GM23248 (cell line): Measurements from ENCODE around the gene NXPE1. TPM values are rescaled to one million over a fixed set of nuclear protein-coding genes. Genes with fewer than 3 reads are reported as not detected.

Source experiments
- DNase-seq: peaks from one replicate; pipeline ENCODE4 v3.0.0-alpha.2; 2015
- H2AFZ ChIP-seq: fragments of 200-600 bp; sonication (generic); 2 replicates; pipeline ENCODE4 v1.6.1; 2016; ENCODE audit warnings: antibody characterized with exemption
- H3F3A ChIP-seq: fragments of 200-600 bp; sonication (generic); 2 replicates; pipeline ENCODE4 v1.6.1; 2016; ENCODE audit warnings: mild to moderate bottlenecking, antibody characterized with exemption, mixed run types; ENCODE audit not compliant: insufficient read depth
- H3K27ac ChIP-seq: fragments of 200-600 bp; sonication (generic); 2 replicates; pipeline ENCODE4 v1.5.1; 2016; ENCODE audit warnings: mild to moderate bottlenecking
- H3K27me3 ChIP-seq: fragments of 200-600 bp; sonication (generic); replicated peaks from 2 replicates; pipeline ENCODE4 v1.6.1; 2016; ENCODE audit warnings: mild to moderate bottlenecking; ENCODE audit not compliant: insufficient read depth
- H3K36me3 ChIP-seq: fragments of 200-600 bp; sonication (generic); 2 replicates; pipeline ENCODE4 v1.6.1; 2016; ENCODE audit warnings: low read depth, mild to moderate bottlenecking
- H3K4me1 ChIP-seq: fragments of 200-600 bp; sonication (generic); 2 replicates; pipeline ENCODE4 v1.6.1; 2016; ENCODE audit warnings: mild to moderate bottlenecking; ENCODE audit not compliant: insufficient read depth
- H3K4me2 ChIP-seq: fragments of 200-600 bp; sonication (generic); one replicate; pipeline ENCODE4 v1.6.1; 2016; ENCODE audit warnings: mild to moderate bottlenecking; ENCODE audit not compliant: unreplicated experiment
- H3K4me3 ChIP-seq: fragments of 200-600 bp; sonication (generic); 2 replicates; pipeline ENCODE4 v1.5.1; 2016; ENCODE audit warnings: mild to moderate bottlenecking
- H3K79me2 ChIP-seq: fragments of 200-600 bp; sonication (generic); 2 replicates; pipeline ENCODE4 v1.6.1; 2016; ENCODE audit warnings: mild to moderate bottlenecking; ENCODE audit not compliant: insufficient read depth
- H3K9ac ChIP-seq: fragments of 200-600 bp; sonication (generic); 2 replicates; pipeline ENCODE4 v1.6.1; 2016; ENCODE audit warnings: mild to moderate bottlenecking
- H3K9me2 ChIP-seq: fragments of 200-600 bp; sonication (generic); 2 replicates; pipeline ENCODE4 v1.6.1; 2016; ENCODE audit warnings: mixed run types, mild to moderate bottlenecking, moderate library complexity; ENCODE audit not compliant: insufficient read depth
- H3K9me3 ChIP-seq: fragments of 200-600 bp; sonication (generic); one replicate; pipeline ENCODE4 v1.6.1; 2017; ENCODE audit warnings: low read depth
- H4K20me1 ChIP-seq: fragments of 200-600 bp; sonication (generic); 2 replicates; pipeline ENCODE4 v1.6.0; 2016; ENCODE audit not compliant: insufficient read depth
- EZH2 ChIP-seq: fragments of 200-600 bp; sonication (generic); IDR thresholded peaks from 2 replicates; pipeline ENCODE4 v1.6.1; 2018; ENCODE audit warnings: antibody characterized with exemption, mild to moderate bottlenecking; ENCODE audit not compliant: insufficient read depth, poor library complexity, severe bottlenecking
- EZH2phosphoT487 ChIP-seq: fragments of 200-600 bp; sonication (generic); IDR thresholded peaks from 2 replicates; pipeline ENCODE4 v1.6.1; 2018; ENCODE audit warnings: antibody characterized with exemption, moderate library complexity, mild to moderate bottlenecking, low read depth; ENCODE audit not compliant: insufficient read depth
- WGBS, 2 experiments: methylation state at CpG; one replicate each; pipeline ENCODE4 v1.1.6; 2015 to 2017; ENCODE audit warnings: low lambda C conversion rate in 2 of 2, low coverage in 1 of 2; ENCODE audit errors: missing lambda C conversion rate in 2 of 2; 5-methylcytosine and 5-hydroxymethylcytosine counted together
- in situ Hi-C: fragments of 300-500 bp; cut with MboI; formaldehyde crosslinking; loops from 2 replicates; pipeline ENCODE4 v1.15.0; 2020
- polyA plus RNA-seq: library from polyadenylated mRNA; unstranded; fragments of >200 nt; fragmentation: Nextera tagmentation; extraction: Ambion mirVana; gene quantifications from 2 replicates; pipeline ENCODE4 v1.2.1, GENCODE V29; 2016
- total RNA-seq: library from RNA; depleted of rRNA; stranded (reverse); fragments of >200 nt; shearing (Covaris generic); gene quantifications from 2 replicates; pipeline ENCODE4 v1.2.3, GENCODE V29; 2014

The NXPE1 gene
- total and polyA plus RNA-seq, 2 experiments from 2014 or later: not detected

DNA sequence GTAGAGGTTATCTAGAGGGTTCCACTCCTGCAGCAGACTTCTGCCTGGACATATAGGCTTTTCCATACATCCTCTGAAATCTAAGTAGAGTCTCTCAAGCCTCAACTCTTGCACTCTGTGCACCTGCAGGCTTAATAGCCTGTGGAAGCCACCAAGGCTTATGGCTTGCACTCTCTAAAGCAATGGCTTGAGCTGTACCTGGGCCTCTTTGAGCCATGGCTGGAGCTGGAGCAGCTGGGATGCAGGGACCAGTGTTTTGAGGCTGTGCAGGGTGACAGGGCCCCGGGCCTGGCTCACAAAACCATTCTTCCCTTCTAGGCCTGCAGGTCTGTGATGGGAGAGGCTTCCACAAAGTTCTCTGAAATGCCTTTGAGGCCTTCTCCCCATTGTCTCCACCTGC, 38.8 kb upstream of the NXPE1 start:
- Histone ChIP-seq H4K20me1 (no peaks in the 10 kb centered on the region), H3K9me3 (no peaks in the 10 kb centered on the region)

DNA sequence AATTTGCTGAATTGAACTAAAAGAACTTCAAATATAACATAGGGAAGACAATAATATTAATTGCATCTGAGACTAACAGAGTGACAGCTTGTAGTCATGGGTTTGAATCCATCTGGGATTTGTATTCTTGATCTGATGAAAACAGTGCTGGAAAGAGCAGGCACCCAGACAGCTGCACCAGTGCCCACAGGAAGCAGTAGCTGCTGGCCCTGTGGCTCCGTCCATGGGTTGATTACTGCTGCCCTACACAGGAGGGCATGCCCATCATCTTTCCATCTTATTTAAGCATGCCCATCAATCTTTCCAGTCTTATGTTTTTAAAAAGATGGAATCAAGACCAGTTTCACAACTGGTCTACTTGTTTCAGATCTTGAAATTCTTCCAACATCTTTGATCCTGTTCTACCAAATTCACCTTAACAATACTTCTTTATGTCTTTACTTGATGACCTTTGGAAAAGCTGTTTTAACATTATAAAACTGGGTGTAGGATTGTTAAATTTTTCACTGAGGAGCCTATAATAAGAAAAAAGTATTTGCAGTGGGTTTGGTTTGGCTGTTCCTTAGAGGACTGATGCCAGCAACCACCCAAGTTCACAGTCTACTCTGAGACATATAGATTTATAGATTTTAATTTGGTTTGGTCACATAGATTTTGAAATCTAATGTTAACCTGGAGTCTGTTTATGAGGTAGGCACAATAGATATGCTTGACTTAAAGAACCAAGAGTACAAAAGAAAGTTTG, 36.7 kb upstream of the NXPE1 start:
- H3K9ac ChIP-seq: no peak overlapping the region
- no peaks in the 10 kb centered on the region for H3K9me3 ChIP-seq
- no peak overlapping the region for H3K4me3 ChIP-seq
- H3F3A ChIP-seq: no peaks in the 10 kb centered on the region
- H3K27me3 ChIP-seq: no peaks in the 10 kb centered on the region
- WGBS, 2 experiments: 17 to 40% methylated on average over 1 of the region's 1 CpG
- no peaks in the 10 kb centered on the region for H3K36me3 ChIP-seq
- in situ Hi-C loops: no loop called here
- no peaks in the 10 kb centered on the region for H3K4me1 ChIP-seq
- H3K9me2 ChIP-seq: no peaks in the 10 kb centered on the region
- H3K27ac ChIP-seq: no peak overlapping the region
- no peaks in the 10 kb centered on the region for H3K79me2 ChIP-seq
- DNase-seq: no peak
- H4K20me1 ChIP-seq: no peaks in the 10 kb centered on the region
- H2AFZ ChIP-seq: no peak overlapping the region
- TF ChIP-seq EZH2phosphoT487: no peak
- TF ChIP-seq EZH2: no peak
- no peak overlapping the region for H3K4me2 ChIP-seq

More for the DNA sequence above, 38.8 kb upstream of the NXPE1 start:
- no peaks in the 10 kb centered on the region for H3K9me2 ChIP-seq
- H3K79me2 ChIP-seq: no peaks in the 10 kb centered on the region
- DNase-seq: no peak
- no peak overlapping the region for H3K9ac ChIP-seq
- in situ Hi-C loops: no loop called here
- no peak for TF ChIP-seq EZH2phosphoT487
- no peak for TF ChIP-seq EZH2
- no peak overlapping the region for H3K4me2 ChIP-seq
- no peaks in the 10 kb centered on the region for H3K27me3 ChIP-seq
- WGBS, 2 experiments: 25 to 39% methylated on average over 1 of the region's 1 CpG
- H3K27ac ChIP-seq: no peak overlapping the region
- no peaks in the 10 kb centered on the region for H3K36me3 ChIP-seq
- H3F3A ChIP-seq: no peaks in the 10 kb centered on the region
- no peak overlapping the region for H2AFZ ChIP-seq
- H3K4me1 ChIP-seq: no peaks in the 10 kb centered on the region
- H3K4me3 ChIP-seq: no peak overlapping the region

DNA sequence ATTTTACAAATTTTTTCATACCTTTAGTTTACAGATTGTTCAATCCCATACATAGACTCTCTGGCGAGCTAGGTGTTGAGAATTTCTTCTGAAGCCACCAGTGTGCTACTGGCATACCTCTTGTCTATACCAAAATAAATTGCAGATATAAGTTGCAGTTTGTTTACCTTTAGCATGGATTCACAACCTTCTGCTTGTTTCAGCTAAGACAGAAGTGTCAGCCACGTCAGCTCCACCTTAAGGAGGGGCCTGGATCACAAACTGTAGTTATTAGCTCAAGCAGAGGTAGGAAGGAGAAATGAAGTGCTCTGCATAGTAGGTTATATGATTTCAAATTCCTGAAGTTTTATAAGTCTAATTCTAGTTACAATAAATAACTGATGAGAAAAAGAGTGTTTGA, 35.9 kb upstream of the NXPE1 start, which contains the start of gene NXPE4:
TSS of gene NXPE4 (minus strand) at position 216 of the 400 bp plus-strand sequence. CDS start 1,027 bp downstream, outside the sequence.
- Histone ChIP-seq H3K9me3 (no peaks in the 10 kb centered on the region), H3K27me3 (no peaks in the 10 kb centered on the region), H3K4me2 (no peak within 1 kb of the TSS), H3K4me1 (no peaks in the 10 kb centered on the region), H3K79me2 (no peaks in the 10 kb centered on the region), H3F3A (no peaks in the 10 kb centered on the region), H2AFZ (no peak within 1 kb of the TSS), H3K9ac (no peak within 1 kb of the TSS), H4K20me1 (no peaks in the 10 kb centered on the region), H3K4me3 (no peak within 1 kb of the TSS), H3K9me2 (no peaks in the 10 kb centered on the region), H3K27ac (no peak within 1 kb of the TSS), H3K36me3 (no peaks in the 10 kb centered on the region)
- DNase-seq: no peak
- in situ Hi-C loops: no loop called here
- WGBS, 2 experiments: 33 to 37% methylated on average over 2 of the region's 2 CpGs
- TF ChIP-seq EZH2phosphoT487: no peak
- no peak for TF ChIP-seq EZH2

DNA sequence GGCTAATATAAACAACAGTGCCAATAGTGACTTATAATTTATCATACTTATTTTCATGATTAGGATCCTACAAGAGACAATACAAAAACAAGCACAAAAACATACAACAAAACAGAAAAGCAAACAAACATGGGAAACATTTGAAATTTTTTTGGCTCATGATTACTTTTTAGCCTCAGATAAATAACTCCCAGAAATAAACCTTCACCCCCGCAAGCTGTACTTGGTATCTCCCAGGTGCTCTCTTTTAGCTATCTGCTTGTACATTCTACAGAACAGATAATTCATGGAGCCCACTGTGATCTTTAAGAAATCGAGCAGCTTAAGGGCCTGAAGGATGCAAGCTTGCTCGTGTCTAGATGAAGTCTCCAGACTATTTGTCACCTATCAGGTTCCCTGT, 35.0 kb upstream of the NXPE1 start:
- Histone ChIP-seq H3K4me3 (no peak overlapping the region), H3K27me3 (no peaks in the 10 kb centered on the region), H3K9ac (no peak overlapping the region), H3K4me1 (no peaks in the 10 kb centered on the region), H3K4me2 (no peak overlapping the region), H3K79me2 (no peaks in the 10 kb centered on the region), H3K36me3 (no peaks in the 10 kb centered on the region), H3K9me2 (no peaks in the 10 kb centered on the region), H4K20me1 (no peaks in the 10 kb centered on the region), H3K9me3 (no peaks in the 10 kb centered on the region), H2AFZ (no peak overlapping the region), H3K27ac (no peak overlapping the region), H3F3A (no peaks in the 10 kb centered on the region)
- in situ Hi-C loops: no loop called here
- no peak for TF ChIP-seq EZH2
- TF ChIP-seq EZH2phosphoT487: no peak
- WGBS, 2 experiments: 38% methylated on average over 3 of the region's 3 CpGs
- DNase-seq: no peak
